Liver (tissue), 9 donors: Measurements from ENCODE around the gene MFSD11. TPM values are rescaled to one million over a fixed set of nuclear protein-coding genes. Genes with fewer than 3 reads are reported as not detected.
"Not testable (repeated sequence)": the region's sequence is repeated elsewhere in the genome, so short reads cannot be mapped to it uniquely, and the experiment has no call there.

ENCODE experiments used
- DNase-seq: peaks from one replicate; pipeline ENCODE4 v3.0.0-alpha.2; 2017; ENCODE audit warnings: low spot score
- H3K27ac ChIP-seq, 2 donors: one replicate each; pipeline ENCODE4 v1.7.0; 2013; ENCODE audit warnings: inconsistent platforms in 2 of 2, low read length in 2 of 2, control low read depth in 1 of 2, low read depth in 1 of 2, mild to moderate bottlenecking in 1 of 2
- H3K27me3 ChIP-seq, 4 donors: one replicate each; pipeline versions ENCODE4 v1.6.1 to v1.7.0; 2013; ENCODE audit warnings: low read length in 3 of 4, inconsistent platforms in 1 of 4, mild to moderate bottlenecking in 1 of 4, moderate library complexity in 1 of 4; ENCODE audit not compliant: control insufficient read depth in 4 of 4, insufficient read depth in 4 of 4
- H3K36me3 ChIP-seq, 4 donors: one replicate each; pipeline versions ENCODE4 v1.6.1 to v1.7.0; 2013; ENCODE audit warnings: low read length in 3 of 4, mild to moderate bottlenecking in 3 of 4, low read depth in 1 of 4, moderate library complexity in 1 of 4; ENCODE audit not compliant: control insufficient read depth in 4 of 4, insufficient read depth in 3 of 4
- H3K4me1 ChIP-seq, 4 donors: one replicate each; pipeline versions ENCODE4 v1.6.1 to v1.7.0; 2013; ENCODE audit warnings: low read length in 3 of 4, mild to moderate bottlenecking in 3 of 4, moderate library complexity in 1 of 4; ENCODE audit not compliant: control insufficient read depth in 4 of 4, insufficient read depth in 4 of 4
- H3K4me3 ChIP-seq, 3 donors: one replicate each; pipeline versions ENCODE4 v1.6.1 to v1.7.0; 2013; ENCODE audit warnings: low read length in 3 of 3, control low read depth in 1 of 3, low read depth in 1 of 3, mild to moderate bottlenecking in 1 of 3
- H3K9ac ChIP-seq, 2 donors: one replicate each; pipeline ENCODE4 v1.7.0; 2013; ENCODE audit warnings: low read length in 2 of 2, mild to moderate bottlenecking in 2 of 2, moderate library complexity in 2 of 2, control low read depth in 1 of 2, low read depth in 1 of 2
- H3K9me3 ChIP-seq, 4 donors: one replicate each; pipeline versions ENCODE4 v1.6.1 to v1.7.0; 2013; ENCODE audit warnings: low read length in 3 of 4; ENCODE audit not compliant: control insufficient read depth in 4 of 4
- ATF3 ChIP-seq: IDR thresholded peaks from 2 replicates; pipeline ENCODE4 v1.6.1; 2016; ENCODE audit warnings: antibody characterized with exemption
- CTCF ChIP-seq: fragments of 150-350 bp; IDR thresholded peaks from 2 replicates; pipeline ENCODE4 v1.5.1; 2017; ENCODE audit warnings: improper control_type of control experiment, low read depth, low read length; ENCODE audit not compliant: missing input control
- EGR1 ChIP-seq, 2 donors: IDR thresholded peaks; 2 replicates each; pipeline ENCODE4 v1.6.1; 2016 to 2018; ENCODE audit warnings: antibody characterized with exemption in 2 of 2, low read depth in 2 of 2
- FOXA2 ChIP-seq: IDR thresholded peaks from 2 replicates; pipeline ENCODE4 v1.6.1; 2016; ENCODE audit warnings: antibody characterized with exemption
- HNF4A ChIP-seq, 2 donors: conservative IDR thresholded peaks; 2 replicates each; pipeline ENCODE4 v1.6.1; 2016; ENCODE audit warnings: antibody characterized with exemption in 2 of 2, mild to moderate bottlenecking in 2 of 2
- JUND ChIP-seq, 2 donors: IDR thresholded peaks; 2 replicates each; pipeline ENCODE4 v1.6.1; 2016; ENCODE audit warnings: antibody characterized with exemption in 2 of 2
- NR2F2 ChIP-seq: IDR thresholded peaks from 2 replicates; pipeline ENCODE4 v1.6.1; 2016; ENCODE audit warnings: antibody characterized with exemption
- RAD21 ChIP-seq, 2 donors: IDR thresholded peaks; 2 replicates each; pipeline ENCODE4 v1.6.1; 2016; ENCODE audit warnings: antibody characterized with exemption in 2 of 2, mild to moderate bottlenecking in 2 of 2
- TAF1 ChIP-seq: conservative IDR thresholded peaks from 2 replicates; pipeline ENCODE4 v1.6.1; 2016; ENCODE audit warnings: antibody characterized with exemption, mild to moderate bottlenecking
- WGBS: extraction: QIAGEN DNeasy Blood & Tissue Kit; methylation state at CpG from one replicate; pipeline ENCODE4 v1.1.7; 2013; 5-methylcytosine and 5-hydroxymethylcytosine counted together
- polyA plus RNA-seq, 2 donors: library from polyadenylated mRNA; stranded (reverse) in 1 of 2; unstranded in 1 of 2; fragments of 200-250 nt in 1 of 2; fragments of >200 nt in 1 of 2; fragmentation: Nextera tagmentation in 1 of 2; extraction: Ambion mirVana in 1 of 2; gene quantifications; one replicate each; pipeline versions ENCODE4 v1.2.1 to v1.2.3, GENCODE V29; 2013 to 2015
- total RNA-seq, 2 donors: library from RNA; depleted of rRNA; stranded (reverse); fragments of >200 nt; gene quantifications; one replicate each; pipeline ENCODE4 v1.2.3, GENCODE V29; 2014
- donor health status: healthy.
- donor health status: healthy.
- donor health status: healthy.
- donor health status: healthy.
- donor health status: healthy.

MFSD11 gene
- total and polyA plus RNA-seq, 4 donors = 8.6 to 26.9 (median 17.5) TPM

- peak; percentile 99 for TF ChIP-seq TAF1
These were observed 740 bp upstream of the MFSD11 start, which contains the start of gene SRSF2 (continued) for GRCh38 chr17:76737082-76737675.

- DNase-seq = no peak
- Histone ChIP-seq H3K4me3 (peak overlapping the region; percentile 68 to 82 (median 77)), H3K36me3 (peaks cover 6 to 20% (median 12%) of the 10 kb centered on the region in 4 donors), H3K4me1 (peaks cover 0 to 40% (median 36%) of the 10 kb centered on the region in 4 donors), H3K9ac (peak overlapping the region; percentile 40 to 83), H3K27me3 (no peaks in the 10 kb centered on the region), H3K9me3 (no peaks in the 10 kb centered on the region), H3K27ac (peak overlapping the region; percentile 93 to 99)
- TF ChIP-seq ATF3 (no peak), EGR1 (IDR thresholded peaks at IDR 0.05; ENCODE audit: low read depth in 2 of 2) (no peak), JUND (IDR thresholded peaks at IDR 0.05) (no peak), CTCF (no peak), TAF1 (no peak), FOXA2 (no peak), RAD21 (IDR thresholded peaks at IDR 0.05) (no peak)
- 3% methylated on average over 7 of the region's 7 CpGs for WGBS
These were observed 540 bp downstream of the MFSD11 start for GRCh38 chr17:76738468-76738850.

GRCh38 chr17:76739568-76740115 is 1.7 kb downstream of the MFSD11 start:
- not testable (repeated sequence) for H3K27me3 ChIP-seq, DNase-seq, H3K4me3 ChIP-seq, H3K9me3 ChIP-seq, H3K27ac ChIP-seq, H3K9ac ChIP-seq
- Histone ChIP-seq H3K36me3 (peaks cover 2 to 13% (median 10%) of the 10 kb centered on the region in 4 donors), H3K4me1 (peaks cover 0 to 28% (median 25%) of the 10 kb centered on the region in 4 donors)
- 97% methylated on average over 17 of the region's 17 CpGs for WGBS

GRCh38 chr17:76740329-76741118 is 2.6 kb downstream of the MFSD11 start:
- Histone ChIP-seq H3K4me3 (no peak overlapping the region), H3K27me3 (no peaks in the 10 kb centered on the region), H3K9ac (no peak overlapping the region), H3K27ac (no peak overlapping the region), H3K9me3 (no peaks in the 10 kb centered on the region), H3K4me1 (peaks cover 0 to 19% (median 17%) of the 10 kb centered on the region in 4 donors), H3K36me3 (peaks cover 2 to 16% (median 14%) of the 10 kb centered on the region in 4 donors)
- TF ChIP-seq FOXA2 (no peak), HNF4A (conservative IDR thresholded peaks at IDR 0.05) (no peak), NR2F2 (no peak)
- DNase-seq = no peak
- WGBS = 87% methylated on average over 5 of the region's 5 CpGs
